ENCODE results near the gene SERPINE1. TPM values are rescaled to one million over a fixed set of nuclear protein-coding genes. Genes with fewer than 3 reads are reported as not detected.

Gene SERPINE1
- total and polyA plus RNA-seq, 2 of the 8 experiments (the other 6 are each of a cell fraction or from before 2014, with no cell fraction given): 3.7 to 5.6 TPM

- Histone ChIP-seq H2AK5ac (ENCODE audit: low read depth, low read length) (no peak overlapping the region), H3K79me1 (ENCODE audit: low read depth, low read length) (no peaks in the 10 kb centered on the region), H3K14ac (ENCODE audit: insufficient read length) (no peak overlapping the region), H3K18ac (ENCODE audit: extremely low read depth, low read length) (peak overlapping the region; percentile 87), H3K4me1 (replicated peaks in 1 of 4; ENCODE audit: control insufficient read depth in 3 of 4, insufficient read depth in 4 of 4, low read length in 3 of 4) (peaks cover 2 to 14% (median 6%) of the 10 kb centered on the region in 4 experiments; a peak in 6 of 7 replicates), H2BK12ac (ENCODE audit: low read depth, low read length) (peak overlapping the region; percentile 92; the same call in 1 of the 2 replicates), H3K4me3 (ENCODE audit: extremely low read depth in 1 of 4, insufficient read depth in 2 of 4, low read depth in 3 of 4, low read length in 4 of 4) (peak overlapping the region in 1 of 4 experiments; percentile 29; a peak in 2 of 8 replicates), H3K56ac (replicated peaks; ENCODE audit: insufficient read length, low read depth, low read length) (no peak overlapping the region), H4K20me1 (replicated peaks in 1 of 2; ENCODE audit: control insufficient read depth in 1 of 2, insufficient read depth in 2 of 2, low read length in 2 of 2) (no peaks in the 10 kb centered on the region), H3K23ac (ENCODE audit: insufficient read length) (no peak overlapping the region), H3K9ac (replicated peaks in 1 of 4; ENCODE audit: extremely low read depth in 1 of 4, low read depth in 3 of 4, low read length in 3 of 4) (no peak overlapping the region), H3K36me3 (ENCODE audit: control insufficient read depth in 2 of 4, insufficient read depth in 4 of 4, low read length in 3 of 4) (no peaks in the 10 kb centered on the region), H3K27me3 (replicated peaks in 1 of 4; ENCODE audit: control insufficient read depth in 3 of 4, extremely low read depth in 1 of 4, insufficient read depth in 3 of 4, low read length in 3 of 4) (peaks cover 0 to 2% (median 0%) of the 10 kb centered on the region in 4 experiments; a peak in 1 of 7 replicates), H4K91ac (replicated peaks; ENCODE audit: insufficient read length, low read length) (peak overlapping the region; percentile 69), H3K79me2 (ENCODE audit: control insufficient read depth in 1 of 2, insufficient read depth in 2 of 2, low read length in 2 of 2) (no peaks in the 10 kb centered on the region), H3K27ac (ENCODE audit: low read depth, low read length) (no peak overlapping the region), H2BK20ac (ENCODE audit: low read length) (0 out of 2 replicates have a peak overlapping the region, but pooled peaks have one; percentile 72), H3K4me2 (ENCODE audit: insufficient read depth in 1 of 2, low read depth in 2 of 2, low read length in 2 of 2) (peak overlapping the region in 1 of 2 experiments; percentile 53; a peak in 2 of 4 replicates), H4K8ac (ENCODE audit: extremely low read depth, insufficient read depth, low read length) (no peak overlapping the region), H2AFZ (ENCODE audit: low read length) (peak overlapping the region; percentile 76; the same call in 1 of the 2 replicates), H3K9me3 (ENCODE audit: insufficient read depth in 2 of 2, low read depth in 1 of 2, low read length in 1 of 2) (no peaks in the 10 kb centered on the region), H4K5ac (ENCODE audit: insufficient read length, low read depth, low read length) (no peak overlapping the region), H3K4ac (replicated peaks; ENCODE audit: insufficient read length, low read depth, low read length) (no peak overlapping the region), H2BK15ac (ENCODE audit: low read length) (no peak overlapping the region), H2BK5ac (ENCODE audit: low read depth, low read length) (peak overlapping the region; percentile 85; the same call in 1 of the 2 replicates), H3K23me2 (ENCODE audit: low read depth, low read length) (no peaks in the 10 kb centered on the region; the same call in 1 of the 2 replicates), H2BK120ac (replicated peaks; ENCODE audit: low read depth, low read length) (peak overlapping the region; percentile 84)
- FAIRE-seq (no peak), DNase-seq (ENCODE audit: low read depth in 1 of 2, low spot score in 2 of 2) (peak in 1 of 2 experiments; percentile 80)
- POLR2A ChIA-PET (ENCODE audit: partially characterized antibody): interaction anchor here (1.1 to 1.2 kb wide), 2 partner anchors 12 to 53 kb away, joined by 4 read pairs; partner anchors contain the start of genes SERPINE1 and TRIM56
- CTCF ChIA-PET (ENCODE audit: partially characterized antibody): interaction anchor here (0.7 to 9.7 kb wide), 19 partner anchors 8 to 245 kb away, joined by 3 to 168 read pairs (median 4); partner anchors contain the start of genes MOGAT3, SERPINE1 and TRIM56
- WGBS, 2 experiments (ENCODE audit: extremely low coverage in 1 of 2, insufficient coverage in 1 of 2, insufficient read length in 1 of 2, insufficient replicate concordance in 2 of 2, low coverage in 1 of 2, low lambda C conversion rate in 2 of 2, missing lambda C conversion rate in 1 of 2): 29% methylated on average over 11 of the region's 16 CpGs; no CpG with 5 or more reads in 1 of the 2 experiments
- no peak for TF ChIP-seq SAP30 (IDR thresholded peaks at IDR 0.05; ENCODE audit: insufficient read depth, insufficient replicate concordance, low read length)
- no peak for TF ChIP-seq NANOG (IDR thresholded peaks at IDR 0.05; ENCODE audit: insufficient read depth, low read depth, low read length, poor library complexity, severe bottlenecking)
- TF ChIP-seq ATF2 (IDR thresholded peaks at IDR 0.05; ENCODE audit: low read length): no peak
- TF ChIP-seq CBX5 (IDR thresholded peaks at IDR 0.05; ENCODE audit: low read depth, low read length): no peak
- TF ChIP-seq CHD2 (IDR thresholded peaks at IDR 0.05; ENCODE audit: low read length): no peak
- TF ChIP-seq EGR1 (IDR thresholded peaks at IDR 0.05; ENCODE audit: borderline replicate concordance, low read depth, low read length): no peak
- no peak for TF ChIP-seq HDAC6 (IDR thresholded peaks at IDR 0.05; ENCODE audit: low read depth, low read length)
- TF ChIP-seq SP2 (IDR thresholded peaks at IDR 0.05; ENCODE audit: low read length): no peak
- TF ChIP-seq ZNF274 (IDR thresholded peaks at IDR 0.05; ENCODE audit: borderline replicate concordance, extremely low read depth, low read length): no peak
- no peak for TF ChIP-seq SUZ12 (IDR thresholded peaks at IDR 0.05; ENCODE audit: low read length)
These were observed 11.4 kb downstream of the SERPINE1 start for GRCh38 chr7:101138213-101138870.

Measured in H1 (cell line).